Activated naive CD4-positive, alpha-beta T cell (primary cell): ENCODE results near the gene MAP3K8.

Source experiments
- DNase-seq, 4 experiments: peaks; one replicate each; lab custom pipeline; 2025; lab: John Stamatoyannopoulos, UW

The MAP3K8 gene

DNA sequence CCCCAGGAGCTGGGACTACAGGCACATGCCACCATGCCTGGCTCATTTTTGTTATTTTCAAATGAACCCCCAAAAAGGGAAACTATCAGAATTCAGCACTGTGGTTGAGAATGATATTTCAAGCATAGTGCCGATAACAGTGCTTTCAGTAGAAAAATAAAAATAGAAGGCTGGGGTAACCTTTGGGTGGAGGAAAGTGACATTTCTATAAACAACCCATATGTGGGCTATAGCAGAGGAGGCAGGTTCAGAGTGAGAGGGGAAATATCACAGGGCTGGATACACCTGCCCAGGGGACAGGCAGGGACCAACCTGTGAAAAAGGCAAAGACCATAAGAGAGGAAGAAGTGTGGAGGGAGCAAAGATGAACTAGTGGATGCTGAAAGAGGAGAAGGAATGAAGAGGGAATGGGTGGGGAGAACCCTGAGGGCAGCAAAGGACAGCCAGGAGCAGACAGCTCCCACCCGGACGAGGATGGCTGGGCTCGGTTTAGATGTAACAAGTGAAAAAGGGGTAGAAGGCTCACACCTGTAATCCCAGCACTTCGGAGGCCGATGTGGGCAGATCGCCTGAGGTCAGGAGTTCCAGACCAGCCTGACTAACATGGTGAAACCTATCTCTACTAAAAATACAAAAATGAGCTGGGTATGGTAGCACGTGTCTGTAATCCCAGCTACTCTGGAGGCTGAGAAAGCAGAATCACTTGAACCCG lies 56.5 kb downstream of the MAP3K8 start:
- DNase-seq: no peak

- no peak for DNase-seq
Measured at GRCh38 chr10:30491204-30491915, 57.4 kb downstream of the MAP3K8 start.

DNA sequence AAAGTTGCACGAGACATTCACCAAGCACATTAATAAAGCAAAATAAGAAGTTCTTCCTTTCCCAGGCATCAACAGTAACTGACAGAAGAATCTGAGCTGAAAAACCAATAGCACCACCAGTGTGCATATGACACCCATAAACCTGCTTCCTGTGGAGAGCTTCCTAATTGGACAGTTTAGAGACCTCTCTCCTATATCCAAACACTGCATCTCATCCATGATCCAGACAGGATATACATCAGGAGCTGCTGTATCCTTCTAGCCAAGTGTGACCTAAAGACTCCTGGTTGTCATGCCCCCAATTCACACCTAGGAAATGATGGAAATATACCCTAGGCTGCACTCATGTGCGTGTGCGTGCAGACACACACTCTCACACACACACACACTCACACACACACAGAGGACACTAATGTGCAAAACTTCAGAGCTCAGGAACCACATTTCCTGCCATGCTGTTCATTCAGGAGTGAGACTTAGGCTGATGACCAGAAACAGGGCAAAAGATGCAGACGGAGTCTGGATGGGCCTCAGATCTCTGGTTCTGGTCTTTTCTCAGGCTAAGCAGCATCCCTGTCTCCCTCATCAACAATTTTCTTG lies 58.0 kb downstream of the MAP3K8 start:
- DNase-seq: no peak

DNA sequence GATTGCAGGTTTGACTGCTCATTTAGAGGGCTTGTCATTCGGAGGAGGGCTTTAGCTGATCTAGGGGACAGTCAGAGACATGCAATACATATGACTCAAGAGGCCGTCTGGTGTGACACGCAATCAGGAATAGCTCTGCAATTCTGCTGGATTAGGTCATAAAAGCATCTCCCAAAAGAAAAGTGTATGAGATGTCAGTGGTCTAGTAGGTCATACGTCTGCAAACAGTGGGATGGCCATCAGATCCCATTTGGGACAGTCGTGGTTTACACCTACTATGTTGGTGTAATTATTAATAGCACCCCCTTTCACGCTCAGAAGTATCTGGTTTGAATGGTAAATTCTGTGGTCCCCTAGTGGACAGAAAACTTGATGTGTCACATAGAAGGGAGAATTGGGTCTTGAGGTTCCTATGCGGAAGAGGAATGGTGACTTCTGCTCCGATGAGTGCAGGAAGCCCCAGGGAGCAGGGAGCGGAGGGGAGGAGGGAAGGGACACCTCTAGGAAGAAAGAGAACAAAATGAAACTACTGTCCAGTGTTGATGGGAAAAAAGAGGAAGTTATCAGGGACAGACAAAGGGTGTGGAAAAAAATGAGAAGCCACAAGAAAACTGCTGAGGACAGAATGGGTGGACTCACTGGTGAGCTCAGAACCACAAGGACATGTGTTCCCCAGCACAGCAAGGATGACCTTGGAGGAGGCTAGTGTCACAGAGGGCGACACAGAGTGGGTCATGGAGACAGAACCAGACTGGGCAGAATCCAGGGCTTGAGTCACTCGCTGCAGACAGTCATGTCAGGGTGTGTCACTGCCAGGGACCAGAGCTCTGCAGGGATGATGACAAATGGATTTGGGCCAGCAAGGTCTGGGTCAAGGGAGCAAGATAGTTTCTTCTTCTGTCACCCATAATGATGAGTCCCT lies 59.9 kb downstream of the MAP3K8 start:
- DNase-seq: no peak

GRCh38 chr10:30494558-30494957 lies 60.6 kb downstream of the MAP3K8 start:
- no peak for DNase-seq

DNA sequence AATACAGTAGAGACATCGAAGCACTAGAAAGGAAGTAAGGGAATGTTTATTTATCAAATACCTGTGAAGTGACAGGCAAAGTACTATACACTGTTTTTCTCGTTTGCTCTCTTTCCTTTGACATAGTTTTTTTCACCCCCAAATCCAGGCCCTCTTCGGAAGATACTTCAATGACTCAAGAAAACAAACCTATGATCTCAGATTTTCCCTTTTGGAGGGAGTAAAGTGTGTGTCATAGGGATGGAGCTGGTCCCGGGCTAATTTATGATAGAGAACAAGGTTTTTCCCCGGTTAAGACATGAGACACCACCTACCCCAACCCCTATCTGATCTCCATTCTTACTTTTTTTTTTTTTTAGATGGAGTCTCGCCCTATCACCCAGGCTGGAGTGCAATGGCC lies 61.7 kb downstream of the MAP3K8 start:
- no peak for DNase-seq

GRCh38 chr10:30499816-30500215 lies 65.8 kb downstream of the MAP3K8 start:
- no peak for DNase-seq

- DNase-seq: no peak
Measured at GRCh38 chr10:30500534-30500933, 66.5 kb downstream of the MAP3K8 start.

DNA sequence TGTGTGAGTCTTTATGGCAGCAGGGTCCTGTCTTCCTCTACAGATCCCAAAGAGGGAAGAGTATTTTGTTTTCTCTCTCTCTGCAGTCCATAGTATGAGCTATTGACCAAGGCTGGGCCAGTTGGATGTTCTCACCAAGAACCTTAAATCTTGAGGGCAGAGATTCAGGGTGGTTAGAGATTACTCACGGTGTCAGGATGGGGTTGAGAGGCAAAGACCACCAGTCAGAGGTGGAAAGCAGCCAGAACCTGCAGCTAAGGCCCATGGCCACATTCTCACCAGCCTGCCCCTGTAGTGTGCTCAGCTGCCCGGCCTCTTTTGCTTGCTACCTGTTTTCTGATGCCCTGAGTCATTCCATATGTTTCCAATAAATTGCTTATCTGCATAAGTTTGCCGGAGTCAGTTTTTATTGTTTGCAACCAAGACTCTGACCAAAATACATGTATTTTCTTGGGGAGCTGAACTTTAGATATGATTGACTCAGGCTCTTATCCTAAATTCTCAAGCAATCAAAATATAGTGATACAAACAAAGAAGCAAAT lies 67.0 kb downstream of the MAP3K8 start:
- DNase-seq: no peak

- peak in 1 of 4 experiments; percentile 5 for DNase-seq
Measured at GRCh38 chr10:30502266-30503060, 68.5 kb downstream of the MAP3K8 start.

DNA sequence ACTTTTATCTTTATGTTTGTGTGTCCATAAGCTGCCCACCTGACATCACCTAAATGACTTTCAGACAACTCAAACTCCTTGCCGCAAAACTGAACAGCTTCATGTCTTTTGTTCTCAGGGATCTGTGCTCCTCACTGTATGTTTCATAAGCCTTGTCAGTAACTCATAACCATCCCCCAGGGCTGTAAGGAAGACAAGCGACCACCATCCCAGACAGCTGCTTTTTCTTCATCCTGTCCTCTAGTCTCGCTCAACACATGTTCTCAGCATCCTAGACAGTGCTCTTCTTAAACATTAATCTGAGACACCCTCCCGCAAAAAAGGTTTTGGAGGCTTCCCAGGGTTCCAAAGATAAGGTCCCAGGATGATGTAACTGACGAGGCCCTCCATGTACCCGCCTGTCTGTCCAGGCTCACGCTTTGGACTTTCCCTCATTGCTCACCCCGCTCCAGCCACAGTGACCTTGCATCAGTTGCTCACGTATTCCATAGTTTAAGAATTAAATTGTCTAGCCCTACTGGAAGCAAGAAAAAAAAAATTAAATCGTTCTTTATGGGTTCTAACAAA lies 69.8 kb downstream of the MAP3K8 start:
- DNase-seq: no peak

GRCh38 chr10:30505543-30506298 lies 71.7 kb downstream of the MAP3K8 start:
- DNase-seq: no peak

DNA sequence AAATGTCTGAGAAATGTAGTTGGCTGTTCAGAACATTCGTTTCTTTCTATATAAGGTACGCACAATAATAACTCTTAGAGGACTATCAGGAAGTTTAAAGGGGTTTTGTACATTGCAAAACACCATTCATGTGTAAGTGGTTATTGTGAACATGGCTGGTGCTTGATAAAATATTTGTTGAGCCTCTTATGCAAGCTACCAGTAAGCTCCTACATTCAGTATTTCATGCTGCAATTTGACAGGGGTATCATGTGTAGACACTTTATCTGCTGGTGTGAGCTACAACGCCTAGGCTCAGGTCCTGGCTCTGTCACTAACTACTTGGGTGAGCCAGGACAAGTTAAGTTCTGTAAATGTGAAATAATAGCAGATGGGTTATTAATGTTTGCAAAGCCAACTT lies 75.5 kb downstream of the MAP3K8 start:
- no peak for DNase-seq

DNA sequence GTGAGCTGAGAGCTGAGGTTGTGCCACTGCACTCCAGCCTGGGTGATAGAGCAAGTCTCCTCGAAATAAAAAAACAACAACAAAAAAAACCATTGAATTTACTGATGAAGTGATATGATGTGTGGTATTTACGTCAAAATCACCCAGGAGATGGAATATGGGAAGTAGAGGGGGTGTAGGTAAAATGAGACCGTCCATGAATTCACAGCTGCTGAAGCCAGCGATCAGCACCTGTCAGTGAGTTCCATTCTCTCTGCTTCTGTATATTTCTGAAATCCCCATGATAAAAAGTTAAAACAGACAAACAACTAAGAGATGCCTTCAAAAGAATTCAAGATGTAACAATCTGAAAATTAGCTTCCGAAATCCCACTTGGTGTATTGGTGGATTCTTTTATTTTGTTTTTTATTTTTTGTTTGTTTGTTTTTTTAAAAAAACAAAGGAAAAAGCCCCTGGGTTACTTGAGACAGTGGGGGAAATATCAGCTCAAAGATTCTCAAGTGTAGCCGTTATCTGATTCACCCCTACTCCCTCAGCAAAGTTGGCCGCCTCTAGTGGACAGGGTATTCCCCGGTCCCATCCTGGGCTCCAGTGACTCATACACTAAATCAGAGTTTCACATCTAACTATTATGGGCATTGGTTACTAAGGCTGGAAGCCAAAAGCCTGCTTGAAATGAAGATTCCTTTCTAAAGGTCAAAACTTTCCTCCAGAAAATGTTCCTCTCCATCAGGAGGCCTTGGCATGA lies 76.4 kb downstream of the MAP3K8 start:
- no peak for DNase-seq

DNA sequence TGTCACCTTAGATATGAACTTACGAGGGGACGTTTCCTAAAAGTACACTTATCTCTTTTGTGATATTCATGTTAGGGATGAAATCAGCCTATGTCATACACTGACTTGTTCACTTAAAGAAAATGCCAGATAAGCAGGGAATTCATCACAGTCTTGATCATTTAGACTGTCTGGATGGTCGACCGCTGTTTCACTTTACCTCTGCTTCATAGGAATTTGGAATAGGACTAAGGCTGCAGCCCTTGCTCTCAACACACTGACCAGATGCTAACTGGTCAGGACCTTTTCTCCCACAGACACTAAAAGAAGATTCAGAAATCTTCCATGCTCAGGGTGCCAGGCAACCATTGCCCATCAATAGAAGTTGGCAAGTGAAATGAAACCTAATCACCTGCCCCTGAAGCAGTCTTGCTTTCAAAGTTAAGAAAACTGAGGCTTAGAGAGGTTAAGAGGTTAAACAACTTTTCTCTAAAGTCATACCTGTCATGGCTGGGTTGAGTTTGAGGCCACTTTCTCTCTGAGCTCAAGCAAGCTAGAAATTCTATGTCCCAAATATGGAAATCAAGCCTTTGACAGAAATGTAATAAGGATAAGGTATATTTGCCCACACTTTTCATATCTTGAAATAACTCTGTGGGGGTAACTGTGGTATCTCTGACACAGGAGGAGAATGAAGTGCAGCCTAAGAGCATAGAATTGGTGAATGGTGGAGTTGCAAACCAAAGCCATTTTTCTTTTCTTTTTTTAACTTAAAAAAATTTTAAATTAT lies 77.1 kb downstream of the MAP3K8 start:
- no peak for DNase-seq
